ENCODE measurements around the gene RER1.

The RER1 gene

GRCh38 chr1:2391931-2392509 is 379 bp downstream of the RER1 start:
- no peak for DNase-seq (ENCODE audit: low read depth)

- DNase-seq (ENCODE audit: low read depth) = no peak
Measured at GRCh38 chr1:2392686-2393085, 1.0 kb downstream of the RER1 start.

- DNase-seq (ENCODE audit: low read depth) = no peak
Measured at GRCh38 chr1:2393471-2393877, 1.8 kb downstream of the RER1 start.

- no peak for DNase-seq (ENCODE audit: low read depth)
Measured at GRCh38 chr1:2394220-2394619, 2.6 kb downstream of the RER1 start.

DNA sequence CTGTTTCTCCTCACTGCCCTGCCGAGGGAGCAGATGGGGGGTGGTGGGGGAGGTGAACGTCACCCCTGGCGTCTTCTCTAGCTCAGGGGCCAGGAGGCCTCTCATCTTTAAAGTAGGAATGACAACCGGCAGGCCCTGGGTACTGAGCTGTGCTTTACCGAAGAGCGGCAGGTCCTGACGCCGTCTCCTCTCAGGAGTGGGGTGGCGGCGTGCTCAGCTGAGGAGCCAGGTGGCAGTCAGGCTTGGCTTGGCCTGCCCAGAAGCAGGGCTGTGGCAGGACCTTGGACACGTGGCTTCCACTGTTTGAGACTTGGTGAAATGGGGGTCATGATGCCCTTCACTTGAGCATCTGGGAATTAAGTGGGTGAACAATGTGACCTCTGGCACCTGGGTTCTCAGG is 3.1 kb downstream of the RER1 start:
- no peak for DNase-seq (ENCODE audit: low read depth)

DNA sequence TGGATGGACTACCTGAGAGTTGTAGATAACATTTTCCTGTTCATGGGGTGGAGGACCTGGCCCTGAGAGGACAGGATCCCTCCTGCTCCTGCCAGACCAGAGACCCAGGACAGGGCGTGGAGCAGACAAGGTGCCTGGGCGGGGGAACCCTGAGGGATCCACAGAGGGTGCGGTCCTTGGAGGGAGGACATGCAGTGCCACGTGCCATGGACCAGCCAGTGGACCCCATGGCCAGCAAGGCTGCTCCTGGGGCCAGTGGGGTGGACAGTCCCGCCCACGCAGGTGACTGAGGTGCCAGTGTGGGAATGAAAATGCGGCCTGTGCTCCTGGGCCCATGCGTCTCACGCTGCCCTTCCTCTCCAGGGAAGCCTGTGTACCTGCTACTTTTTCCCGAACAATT is 3.6 kb downstream of the RER1 start:
- DNase-seq (ENCODE audit: low read depth) = no peak

DNA sequence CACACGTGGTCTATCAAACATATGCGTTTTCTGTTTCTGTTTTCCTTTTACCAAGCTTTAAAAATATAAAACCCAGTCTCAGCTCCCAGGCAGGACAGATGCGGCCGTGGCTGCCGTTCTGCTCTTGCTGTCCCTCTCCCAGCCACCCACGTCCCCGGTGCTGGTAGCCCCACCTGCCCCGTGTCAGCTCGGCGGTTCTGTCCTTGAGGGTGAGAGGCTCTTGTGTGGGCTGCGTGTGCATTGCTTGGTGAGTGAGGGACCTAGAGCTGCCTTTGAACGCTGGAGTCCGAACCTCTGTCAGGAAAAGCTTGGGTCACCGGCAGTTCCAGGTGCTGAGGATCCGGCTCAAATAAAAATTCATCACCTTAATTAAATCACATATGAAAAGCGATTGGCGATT is 4.4 kb downstream of the RER1 start:
- DNase-seq (ENCODE audit: low read depth) = no peak

DNA sequence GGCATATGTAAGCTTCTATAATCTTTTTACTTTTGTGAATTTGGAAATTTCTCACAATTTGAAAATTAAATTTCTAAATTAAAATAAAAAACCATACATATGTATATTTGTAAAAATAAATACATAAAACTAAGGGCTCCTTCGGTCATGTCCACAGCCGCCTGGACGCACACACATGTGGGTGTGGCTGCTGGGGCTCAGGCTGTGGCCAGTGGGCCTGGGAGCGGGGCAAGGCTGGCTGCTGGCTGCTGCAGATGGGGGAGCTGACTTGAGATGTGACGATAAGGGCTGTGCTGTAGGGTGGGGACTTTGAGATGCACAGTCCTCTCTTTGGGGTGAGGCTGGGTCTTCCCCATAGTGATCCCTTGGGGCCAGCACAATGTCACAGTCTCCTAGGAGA is 4.8 kb downstream of the RER1 start:
- DNase-seq (ENCODE audit: low read depth) = no peak

DNA sequence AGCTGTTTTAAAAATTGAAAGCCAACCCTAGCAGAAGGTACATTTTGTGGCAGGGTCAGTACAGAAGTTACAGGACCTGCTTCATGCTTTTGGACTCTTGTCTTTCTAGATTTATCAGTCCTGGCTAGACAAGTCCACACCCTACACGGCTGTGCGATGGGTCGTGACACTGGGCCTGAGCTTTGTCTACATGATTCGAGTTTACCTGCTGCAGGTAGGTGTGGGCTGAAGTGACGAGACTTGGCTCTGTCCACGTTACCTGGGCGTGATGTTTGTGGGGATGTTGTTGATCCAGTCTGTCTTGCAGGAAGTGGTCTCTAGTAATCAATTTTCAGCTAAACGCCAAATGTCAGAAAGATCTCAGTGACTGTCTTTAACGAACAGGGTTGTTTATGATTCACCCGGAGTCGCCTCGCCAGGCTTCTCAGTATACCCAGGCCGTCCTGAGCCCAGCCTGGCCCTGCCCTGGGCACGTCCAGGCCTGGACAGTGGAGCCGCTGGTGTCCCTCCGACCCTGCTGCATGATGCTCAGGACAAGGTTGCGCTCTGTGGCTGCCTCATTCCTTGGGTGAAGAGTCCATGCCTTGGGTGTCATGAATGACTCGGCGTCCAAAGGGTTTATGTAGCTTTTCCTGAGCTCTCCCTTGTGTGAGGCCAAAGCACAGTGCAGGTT is 5.5 kb downstream of the RER1 start:
- no peak for DNase-seq (ENCODE audit: low read depth)

- DNase-seq (ENCODE audit: low read depth) = no peak
Measured at GRCh38 chr1:2398871-2399270, 7.2 kb downstream of the RER1 start.

- DNase-seq (ENCODE audit: low read depth) = no peak
Measured at GRCh38 chr1:2399890-2400575, 8.4 kb downstream of the RER1 start.

DNA sequence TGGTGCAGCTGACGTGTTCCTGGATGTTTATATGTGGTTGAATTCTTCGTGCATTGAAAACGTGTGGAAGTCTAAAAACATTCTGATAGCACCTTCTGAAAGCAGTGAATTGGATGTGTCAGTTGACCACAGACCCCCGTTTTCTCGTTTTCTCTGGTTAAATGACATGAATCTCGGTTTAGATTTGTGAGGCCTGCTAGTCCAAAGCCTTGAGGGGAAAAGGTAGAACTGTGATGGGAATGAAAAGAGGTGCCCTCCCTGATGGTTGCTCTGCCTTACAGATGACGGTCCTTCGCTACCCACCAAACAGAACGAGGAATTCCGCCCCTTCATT is 8.9 kb downstream of the RER1 start:
- DNase-seq (ENCODE audit: low read depth) = no peak

- no peak for DNase-seq (ENCODE audit: low read depth)
Measured at GRCh38 chr1:2400950-2401649, 9.5 kb downstream of the RER1 start.

DNA sequence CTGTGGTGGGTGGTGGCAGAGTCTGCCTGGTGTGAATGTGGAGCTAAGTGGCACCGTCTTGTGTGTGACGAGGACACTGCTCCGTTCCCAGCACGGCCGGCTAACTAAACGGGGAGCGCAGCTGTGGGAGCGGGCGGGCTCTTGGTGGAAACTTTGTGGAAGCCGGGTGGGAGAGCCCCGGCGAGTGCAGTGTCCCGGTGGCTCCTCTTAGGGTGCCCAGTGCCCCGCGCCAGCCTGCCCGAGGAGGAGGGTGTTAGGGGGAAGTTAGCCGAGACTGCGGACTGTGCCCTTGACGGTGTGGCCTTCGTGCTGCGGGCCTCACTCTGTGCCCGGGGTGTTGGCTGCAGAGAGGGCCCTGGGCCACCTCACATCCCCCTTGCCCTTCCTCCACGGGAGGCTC is 10.8 kb downstream of the RER1 start:
- no peak for DNase-seq (ENCODE audit: low read depth)

GRCh38 chr1:2403273-2403672 is 11.6 kb downstream of the RER1 start:
- no peak for DNase-seq (ENCODE audit: low read depth)

GRCh38 chr1:2404142-2404889 is 12.7 kb downstream of the RER1 start:
- no peak for DNase-seq (ENCODE audit: low read depth)

DNA sequence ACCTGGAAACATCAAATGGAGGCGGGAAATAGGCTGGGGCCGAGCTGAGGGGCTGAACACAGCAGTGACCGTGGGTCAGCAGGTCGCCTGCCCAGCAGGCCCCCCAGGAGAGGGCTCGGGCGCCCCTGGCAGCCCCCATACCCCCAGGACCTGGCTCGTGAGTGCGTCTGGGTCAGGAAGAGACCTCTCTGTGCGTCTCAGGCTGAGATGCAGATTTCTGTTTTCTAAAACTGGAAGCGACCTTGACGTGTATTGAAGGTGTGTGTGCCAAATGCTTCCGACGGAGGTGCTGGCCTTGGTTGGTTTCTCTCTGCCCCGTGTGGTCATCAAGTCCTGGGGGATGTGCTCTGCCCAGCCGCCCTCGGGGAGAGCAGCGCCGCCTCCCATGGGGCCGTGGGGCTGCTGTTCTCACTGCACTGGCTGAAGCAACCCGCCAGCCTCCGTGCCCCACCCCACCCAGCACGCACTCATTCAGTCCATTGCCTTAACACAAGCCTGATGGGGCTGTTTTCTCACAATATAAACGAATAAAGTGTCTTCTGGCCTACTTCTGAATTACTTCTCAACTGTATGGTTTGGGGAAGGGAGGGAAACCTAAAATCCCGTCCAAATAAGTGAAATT is 13.4 kb downstream of the RER1 start:
- DNase-seq (ENCODE audit: low read depth) = no peak

DNA sequence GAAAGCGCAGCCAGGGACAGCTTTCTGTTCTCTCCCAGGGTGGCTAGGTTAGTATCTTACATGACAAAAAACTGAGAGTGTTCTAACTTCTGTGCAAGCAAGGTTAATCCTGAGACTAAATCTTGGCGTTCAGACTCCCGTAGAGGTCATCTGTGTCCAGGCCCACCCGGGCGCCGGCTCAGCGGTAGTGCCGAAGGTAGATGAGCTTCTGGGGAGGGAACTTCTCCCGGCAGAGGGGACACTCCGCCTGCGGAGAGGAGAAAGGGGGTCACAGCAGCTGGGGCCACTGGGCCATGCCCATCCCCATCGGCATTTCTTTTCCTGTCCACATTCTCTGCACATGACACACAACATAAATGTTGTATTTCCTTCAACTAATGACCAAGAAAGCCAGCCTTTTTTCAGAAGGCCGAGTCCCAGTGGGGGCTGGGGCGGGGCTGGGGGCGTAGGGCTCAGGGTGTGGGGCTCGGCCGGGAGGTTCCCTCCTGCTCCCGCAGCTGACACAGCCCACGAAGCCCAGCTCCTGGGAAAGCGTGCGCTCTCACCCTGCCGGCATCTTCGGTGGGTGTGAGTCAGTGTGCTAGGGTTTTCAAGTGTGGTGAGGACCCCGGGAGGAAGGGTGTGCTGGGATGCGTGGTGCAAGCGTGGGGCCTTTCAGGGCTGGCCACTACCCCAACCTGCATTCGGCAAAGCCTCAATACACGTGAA is 14.1 kb downstream of the RER1 start:
- no peak for DNase-seq (ENCODE audit: low read depth)

GRCh38 chr1:2406451-2407041 is 14.9 kb downstream of the RER1 start:
- no peak for DNase-seq (ENCODE audit: low read depth)

DNA sequence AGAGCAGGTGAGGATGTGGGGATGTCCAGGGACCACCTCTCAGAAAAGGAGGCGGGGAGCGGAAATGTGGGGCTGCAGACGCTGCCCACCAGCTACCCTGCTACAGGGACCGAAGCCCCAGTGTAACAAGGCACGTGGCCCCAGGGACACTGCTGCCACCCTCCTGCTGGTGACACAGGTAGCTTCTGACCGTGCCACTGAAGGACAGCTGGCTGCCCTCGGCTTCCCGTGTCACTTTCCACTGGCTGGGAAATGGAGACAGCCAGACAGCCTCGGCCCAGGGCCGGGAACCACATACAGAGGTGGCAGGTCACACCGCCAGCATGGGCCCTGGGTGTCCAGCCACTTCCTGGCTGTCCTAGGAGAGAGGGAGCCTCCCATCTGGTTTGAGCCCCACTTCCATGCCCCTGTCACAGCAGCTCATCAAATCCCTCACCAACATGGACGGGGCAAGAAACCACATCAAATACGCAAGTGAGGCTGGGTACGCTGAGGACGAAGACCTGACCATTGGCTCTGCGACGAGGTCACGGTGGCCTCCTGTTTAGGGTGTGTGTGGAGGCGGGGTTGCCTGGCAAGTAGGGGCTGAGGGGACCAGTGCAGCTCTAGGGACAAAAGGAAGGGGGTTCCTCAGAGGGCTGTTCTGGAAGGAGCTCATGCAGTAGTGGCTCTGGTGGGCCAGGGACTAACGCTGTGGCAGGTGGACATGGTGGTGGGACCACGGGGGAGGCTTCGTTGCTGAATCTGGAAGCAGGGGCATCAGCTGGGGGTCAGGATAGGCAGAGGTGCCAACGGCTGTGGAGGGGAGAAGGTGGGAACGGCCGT is 15.7 kb downstream of the RER1 start:
- no peak for DNase-seq (ENCODE audit: low read depth)

Measured in GM04504 (cell line).